B cell (primary cell): Measurements from ENCODE around the gene RRP12. TPM values are rescaled to one million over a fixed set of nuclear protein-coding genes. Genes with fewer than 3 reads are reported as not detected.

ENCODE experiments used
- ATAC-seq: fragments of 200-7000 bp; cut with Tn5 transposase; one replicate; pipeline ENCODE4 v1.10.0; 2021; ENCODE audit warnings: low read depth, mild to moderate bottlenecking, moderate number of reproducible peaks, moderate library complexity
- CTCF ChIA-PET: fragments of 350-600 bp; sonication (Branson Sonifier 250); formaldehyde crosslinking; loops from one replicate; lab custom pipeline; 2021; ENCODE audit warnings: antibody characterized with exemption, inconsistent platforms; lab: Charles Lee
- POLR2A ChIA-PET: fragments of 350-600 bp; sonication (Branson Sonifier 250); formaldehyde crosslinking; loops from one replicate; lab custom pipeline; 2021; ENCODE audit warnings: antibody characterized with exemption; lab: Charles Lee
- DNase-seq: peaks from one replicate; pipeline ENCODE4 v3.0.0; 2013
- H2AFZ ChIP-seq: 2 replicates; pipeline ENCODE4 v1.6.1; 2012; ENCODE audit warnings: mild to moderate bottlenecking, low read depth, low read length; ENCODE audit not compliant: insufficient read depth, poor library complexity, severe bottlenecking
- H3K27ac ChIP-seq, 2 donors: 1 replicate in 1 of 2; 2 replicates in 1 of 2; pipeline ENCODE4 v1.5.1; 2012 to 2013; ENCODE audit warnings: low read length in 2 of 2, mild to moderate bottlenecking in 2 of 2, moderate library complexity in 1 of 2
- H3K27me3 ChIP-seq, 4 experiments: fragments of 200-600 bp in 1 of 4; sonication (generic) in 1 of 4; replicated peaks in 1 of 4; 1 replicate in 2 of 4; 2 replicates in 2 of 4; pipeline versions ENCODE4 v1.6.1 to v1.7.0; 2013 to 2016; ENCODE audit warnings: low read length in 3 of 4, mild to moderate bottlenecking in 2 of 4, mixed read lengths in 1 of 4, moderate library complexity in 1 of 4; ENCODE audit not compliant: insufficient read depth in 4 of 4, control insufficient read depth in 3 of 4; ENCODE audit errors: control extremely low read depth in 1 of 4
- H3K36me3 ChIP-seq, 2 experiments: replicated peaks in 1 of 2; 1 replicate in 1 of 2; 2 replicates in 1 of 2; pipeline versions ENCODE4 v1.6.1 to v1.7.1; 2013; ENCODE audit warnings: low read length in 1 of 2; ENCODE audit not compliant: insufficient read depth in 2 of 2, control insufficient read depth in 1 of 2; ENCODE audit errors: control extremely low read depth in 1 of 2, extremely low read depth in 1 of 2
- H3K4me1 ChIP-seq, 2 donors: fragments of 200-600 bp in 1 of 2; sonication (generic) in 1 of 2; 1 replicate in 1 of 2; 2 replicates in 1 of 2; pipeline versions ENCODE4 v1.5.1 to v1.6.1; 2013 to 2017; ENCODE audit warnings: low read length in 2 of 2; ENCODE audit not compliant: control insufficient read depth in 2 of 2, insufficient read depth in 2 of 2
- H3K4me2 ChIP-seq: replicated peaks from 2 replicates; pipeline ENCODE3; 2012; ENCODE audit warnings: mild to moderate bottlenecking, low read depth, low read length; ENCODE audit not compliant: poor library complexity, severe bottlenecking
- H3K4me3 ChIP-seq, 5 experiments: fragments of 200-600 bp in 1 of 5; sonication (generic) in 1 of 5; 1 replicate in 3 of 5; 2 replicates in 2 of 5; pipeline versions ENCODE4 v1.5.1 to v1.7.0; 2011 to 2016; ENCODE audit warnings: low read length in 4 of 5, mild to moderate bottlenecking in 4 of 5, low read depth in 2 of 5, control low read depth in 1 of 5, moderate library complexity in 1 of 5; ENCODE audit not compliant: insufficient read depth in 1 of 5; ENCODE audit errors: control extremely low read depth in 1 of 5, extremely low read depth in 1 of 5
- H3K79me2 ChIP-seq: fragments of 200-600 bp; sonication (generic); one replicate; pipeline ENCODE4 v1.6.0; 2016; ENCODE audit warnings: low read length; ENCODE audit not compliant: control insufficient read depth, insufficient read depth
- H3K9ac ChIP-seq: fragments of 200-600 bp; sonication (generic); 2 replicates; pipeline ENCODE4 v1.6.1; 2017; ENCODE audit warnings: mild to moderate bottlenecking, low read length, moderate library complexity
- H3K9me3 ChIP-seq, 3 donors: one replicate each; pipeline versions ENCODE4 v1.6.1 to v1.7.1; 2013; ENCODE audit warnings: low read length in 2 of 3; ENCODE audit not compliant: control insufficient read depth in 2 of 3, insufficient read depth in 1 of 3; ENCODE audit errors: control extremely low read depth in 1 of 3
- H4K20me1 ChIP-seq: 2 replicates; pipeline ENCODE4 v1.6.0; 2012; ENCODE audit warnings: mild to moderate bottlenecking, low read length; ENCODE audit not compliant: insufficient read depth, control insufficient read depth, poor library complexity, severe bottlenecking
- H3K27ac Mint-ChIP-seq: one replicate; pipeline ENCODE4 v1.8.0; 2021; ENCODE audit warnings: mixed read lengths
- H3K27me3 Mint-ChIP-seq: one replicate; pipeline ENCODE4 v1.8.0; 2021; ENCODE audit warnings: mixed read lengths
- H3K4me1 Mint-ChIP-seq: one replicate; pipeline ENCODE4 v1.8.0; 2021; ENCODE audit warnings: mixed read lengths
- H3K4me3 Mint-ChIP-seq: one replicate; pipeline ENCODE4 v1.8.0; 2021; ENCODE audit warnings: mixed read lengths
- H3K9me3 Mint-ChIP-seq: one replicate; pipeline ENCODE4 v1.8.0; 2022; ENCODE audit warnings: mixed read lengths; ENCODE audit not compliant: insufficient read depth
- CTCF ChIP-seq: fragments of 200-600 bp; IDR thresholded peaks from one replicate; pipeline ENCODE4 v1.8.0; 2022; ENCODE audit warnings: antibody characterized with exemption, mild to moderate bottlenecking
- EZH2 ChIP-seq: IDR thresholded peaks from 2 replicates; pipeline ENCODE4 v1.6.1; 2012; ENCODE audit warnings: borderline replicate concordance, low read depth, mild to moderate bottlenecking, moderate library complexity, low read length; ENCODE audit not compliant: insufficient read depth, poor library complexity, severe bottlenecking
- WGBS: methylation state at CpG from one replicate; pipeline ENCODE4 v1.1.5; 2013; ENCODE audit warnings: missing lambda C conversion rate; ENCODE audit not compliant: insufficient coverage; 5-methylcytosine and 5-hydroxymethylcytosine counted together
- intact Hi-C: fragments of 100-400 bp; cut with micrococcal nuclease; formaldehyde crosslinking; loops from one replicate; pipeline ENCODE4 v1.10.0; 2022
- polyA plus RNA-seq: library from polyadenylated mRNA; depleted of rRNA; stranded (reverse); fragments of >200 nt; gene quantifications from 2 replicates; pipeline ENCODE4 v1.2.3, GENCODE V29; 2012
- total RNA-seq, 2 donors: library from RNA; stranded (reverse); fragments of 120-200 nt in 1 of 2; gene quantifications; 1 replicate in 1 of 2; 2 replicates in 1 of 2; pipeline versions ENCODE4 v1.2.3 to v1.2.4, GENCODE V29; 2013 to 2022

RRP12 gene
- total and polyA plus RNA-seq, 2 donors (not counting 1 experiment from before 2014, with no cell fraction given): 19.3 to 35.7 TPM

DNA sequence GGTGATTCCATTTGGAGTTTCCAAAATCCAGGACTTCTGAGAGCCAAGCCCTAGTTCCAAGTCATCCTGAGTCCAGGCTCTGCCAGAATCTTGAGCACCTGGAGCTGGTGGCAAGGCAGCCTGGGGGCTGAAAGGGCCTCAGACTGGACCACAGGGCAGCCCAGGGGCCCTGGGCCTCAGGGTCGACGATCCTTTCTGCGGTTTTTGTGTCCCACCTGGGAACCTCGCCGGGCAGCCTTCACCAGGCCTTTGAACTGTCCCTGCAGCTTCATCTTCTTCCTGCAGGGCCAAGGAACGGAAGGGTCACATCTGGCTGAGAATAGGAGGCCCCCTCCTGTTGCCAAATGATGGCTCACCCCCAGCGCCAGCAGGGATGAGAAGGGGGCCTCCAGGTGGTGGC is 44.2 kb downstream of the RRP12 start:
- H3K4me1 ChIP-seq: peaks cover 0 to 6% of the 10 kb centered on the region in 2 donors
- intact Hi-C loops: no loop called here
- no peak overlapping the region for H3K4me3 ChIP-seq
- H2AFZ ChIP-seq: no peak overlapping the region
- no peak overlapping the region for H3K9ac ChIP-seq
- Mint-ChIP-seq H3K4me1 (no peaks in the 10 kb centered on the region), H3K9me3 (no peaks in the 10 kb centered on the region), H3K27ac (no peak overlapping the region), H3K4me3 (no peak overlapping the region), H3K27me3 (no peaks in the 10 kb centered on the region)
- H3K27me3 ChIP-seq: no peaks in the 10 kb centered on the region
- no peak overlapping the region for H3K4me2 ChIP-seq
- H3K36me3 ChIP-seq: peaks cover 0 to 16% of the 10 kb centered on the region in 2 experiments
- ChIA-PET CTCF (interaction anchor here (6.4 kb wide), 1 partner anchor 78 kb away, joined by 55 read pairs; no protein-coding TSS in a partner anchor), POLR2A (no interaction called here)
- DNase-seq: peak; percentile 15
- H3K79me2 ChIP-seq: no peaks in the 10 kb centered on the region
- H4K20me1 ChIP-seq: no peaks in the 10 kb centered on the region
- TF ChIP-seq CTCF (no peak), EZH2 (no peak)
- ATAC-seq: no peak
- no peaks in the 10 kb centered on the region for H3K9me3 ChIP-seq
- WGBS: 87% methylated on average over 7 of the region's 7 CpGs
- no peak overlapping the region for H3K27ac ChIP-seq

DNA sequence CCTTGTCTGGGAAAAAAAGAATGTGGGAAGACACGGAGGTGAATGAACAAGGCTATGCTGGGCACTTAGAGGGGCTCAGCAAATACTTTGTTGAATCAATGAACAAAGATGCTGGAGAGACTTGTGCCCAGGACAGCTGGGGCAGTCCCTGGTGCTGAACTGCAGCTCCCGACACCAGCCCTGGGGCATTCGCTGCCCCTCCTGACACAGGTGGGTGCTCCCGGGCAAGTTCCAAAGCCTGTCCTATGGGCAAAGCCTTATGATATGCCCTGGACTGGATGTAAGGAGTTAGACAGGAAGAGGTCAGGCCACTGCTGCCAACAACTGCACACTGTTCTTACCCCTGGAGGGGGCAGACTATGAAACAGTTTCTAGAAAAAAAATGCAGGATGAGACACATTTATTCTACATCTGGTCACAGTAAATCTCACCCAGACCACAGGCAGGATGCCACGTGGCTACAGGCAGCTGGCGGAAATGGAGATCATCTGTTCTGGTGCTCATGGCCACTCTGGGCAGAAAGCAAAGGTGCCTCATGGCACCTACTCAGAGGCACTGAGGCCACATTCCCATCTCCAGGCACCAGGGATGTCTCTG is 44.7 kb downstream of the RRP12 start:
- intact Hi-C loops: no loop called here

More for the DNA sequence above, 44.7 kb downstream of the RRP12 start:
- ATAC-seq (no peak), DNase-seq (peak; percentile 20)
- Histone ChIP-seq H3K36me3 (peaks cover 0 to 16% of the 10 kb centered on the region in 2 experiments), H3K4me2 (no peak overlapping the region), H4K20me1 (no peaks in the 10 kb centered on the region), H2AFZ (no peak overlapping the region), H3K9me3 (no peaks in the 10 kb centered on the region), H3K79me2 (no peaks in the 10 kb centered on the region), H3K4me3 (no peak overlapping the region), H3K9ac (no peak overlapping the region), H3K4me1 (peaks cover 0 to 6% of the 10 kb centered on the region in 2 donors), H3K27me3 (no peaks in the 10 kb centered on the region), H3K27ac (no peak overlapping the region)
- H3K27ac Mint-ChIP-seq: no peak overlapping the region
- H3K4me1 Mint-ChIP-seq: no peaks in the 10 kb centered on the region
- ChIA-PET CTCF (interaction anchor here (6.4 kb wide), 1 partner anchor 78 kb away, joined by 55 read pairs; no protein-coding TSS in a partner anchor), POLR2A (no interaction called here)
- no peaks in the 10 kb centered on the region for H3K27me3 Mint-ChIP-seq
- TF ChIP-seq CTCF (no peak), EZH2 (no peak)
- H3K9me3 Mint-ChIP-seq: no peaks in the 10 kb centered on the region
- no peak overlapping the region for H3K4me3 Mint-ChIP-seq
- WGBS: 73% methylated on average over 6 of the region's 6 CpGs
